Skeletal muscle cell (primary cell): ENCODE data around the gene DBX1.
A peak's percentile ranks its signal among the peaks of the same experiment; 100 is the strongest.
"Not testable (repeated sequence)": the region's sequence is repeated elsewhere in the genome, so short reads cannot be mapped to it uniquely, and the experiment has no call there.

ENCODE experiments used
- DNase-seq: peaks from one replicate; pipeline ENCODE4 v3.0.0-alpha.2; 2010; ENCODE audit warnings: low read depth
- H3K4me3 ChIP-seq: 2 replicates; pipeline ENCODE4 v1.5.1; 2011; ENCODE audit warnings: low read depth, mild to moderate bottlenecking, control low read depth, low read length, moderate library complexity

Gene DBX1

GRCh38 chr11:20160425-20161229, at the start of gene DBX1:
DBX1 (minus strand) TSS chr11:20160475; CDS start chr11:20160324, 151 bp downstream.
- no peak within 1 kb of the TSS for H3K4me3 ChIP-seq

GRCh38 chr11:20208622-20209111, 48.4 kb upstream of the DBX1 start:
- DNase-seq, result no peak
- H3K4me3 ChIP-seq, result no peak overlapping the region

More at GRCh38 chr11:20160425-20161229, at the start of gene DBX1:
- DNase-seq, result no peak

DNA sequence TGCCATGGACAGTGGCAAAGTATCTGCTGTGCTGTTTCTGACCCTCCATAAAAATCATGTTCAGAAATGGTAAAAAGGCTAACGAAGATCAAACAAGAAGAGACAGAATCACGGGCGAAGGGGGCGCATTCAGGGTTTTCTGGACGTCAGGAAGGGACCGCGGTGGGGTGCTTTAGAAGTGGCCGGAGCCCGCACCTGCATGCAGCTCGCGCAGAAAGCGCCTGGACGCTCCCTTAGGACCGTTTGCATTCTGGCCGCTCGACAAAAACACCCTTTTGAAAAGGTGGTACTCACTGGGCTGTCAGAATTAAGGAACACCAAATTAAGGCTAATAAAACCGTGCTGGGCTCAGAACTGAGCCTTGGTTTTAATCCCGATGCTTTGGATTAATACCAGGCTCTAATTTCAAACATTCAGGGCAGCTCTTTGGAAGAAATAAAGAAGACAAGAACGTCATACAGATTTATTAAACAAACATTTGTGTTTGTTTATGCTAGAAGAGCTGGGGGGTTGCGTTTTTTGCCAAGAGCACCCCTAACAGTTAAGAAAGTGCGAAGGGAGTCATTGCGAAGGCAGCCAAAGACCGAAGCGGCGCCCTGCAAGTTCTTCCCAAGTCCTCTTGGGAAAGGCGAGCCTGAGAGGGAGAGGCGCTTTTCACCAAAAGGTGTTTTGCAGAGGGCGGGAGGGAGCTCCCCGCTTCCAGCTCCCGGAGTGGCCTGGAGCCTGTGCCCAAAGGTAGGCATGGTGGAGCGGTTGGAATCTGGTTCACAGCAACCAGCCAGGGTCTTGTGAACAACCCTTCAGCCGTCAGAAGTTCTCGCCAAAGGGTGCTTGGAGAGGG, 47.7 kb upstream of the DBX1 start:
- no peak for DNase-seq

DNA sequence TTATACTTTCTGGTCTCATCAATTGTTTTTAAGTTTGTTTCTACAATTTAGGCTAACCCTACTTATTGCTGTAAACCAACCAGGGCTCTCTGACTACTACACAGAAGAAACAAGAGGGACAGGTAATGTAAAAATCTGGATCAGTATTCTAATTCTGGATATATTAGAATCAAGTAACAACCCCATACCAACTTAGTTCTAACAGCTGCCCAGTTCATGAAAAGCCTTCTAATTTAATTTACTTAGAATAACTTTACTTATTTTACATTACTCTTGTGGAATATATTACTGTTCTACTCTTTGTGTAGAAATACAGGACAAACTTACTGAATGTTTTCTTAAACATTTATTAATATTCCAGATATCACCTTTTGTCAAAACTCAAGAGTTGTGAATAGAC, 45.5 kb upstream of the DBX1 start:
- no peak overlapping the region for H3K4me3 ChIP-seq

More for the DNA sequence above, 47.7 kb upstream of the DBX1 start:
- H3K4me3 ChIP-seq, result no peak overlapping the region

DNA sequence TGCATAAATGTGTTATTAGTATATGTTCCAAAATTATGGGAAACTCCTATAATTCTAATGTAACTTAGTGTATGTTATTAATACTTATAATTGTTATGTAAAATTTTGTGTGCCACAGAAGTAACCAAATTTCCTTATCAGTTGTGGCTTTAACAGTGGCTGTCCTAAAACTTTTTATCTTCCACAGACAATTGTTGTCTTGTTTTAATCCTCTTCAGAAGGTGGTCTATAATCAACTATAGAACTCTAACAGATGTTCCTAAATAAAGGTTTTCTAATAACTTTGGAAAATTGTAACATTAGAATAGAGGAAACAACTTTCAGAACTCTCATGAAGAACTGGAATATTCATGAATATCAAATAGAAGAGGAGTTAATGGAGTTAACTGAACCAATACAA, 44.4 kb upstream of the DBX1 start:
- no peak for DNase-seq
- no peak overlapping the region for H3K4me3 ChIP-seq

More for the DNA sequence above, 45.5 kb upstream of the DBX1 start:
- DNase-seq, result no peak

- no peak for DNase-seq
- H3K4me3 ChIP-seq, result no peak overlapping the region
Measured at GRCh38 chr11:20203831-20204230, 43.6 kb upstream of the DBX1 start.

DNA sequence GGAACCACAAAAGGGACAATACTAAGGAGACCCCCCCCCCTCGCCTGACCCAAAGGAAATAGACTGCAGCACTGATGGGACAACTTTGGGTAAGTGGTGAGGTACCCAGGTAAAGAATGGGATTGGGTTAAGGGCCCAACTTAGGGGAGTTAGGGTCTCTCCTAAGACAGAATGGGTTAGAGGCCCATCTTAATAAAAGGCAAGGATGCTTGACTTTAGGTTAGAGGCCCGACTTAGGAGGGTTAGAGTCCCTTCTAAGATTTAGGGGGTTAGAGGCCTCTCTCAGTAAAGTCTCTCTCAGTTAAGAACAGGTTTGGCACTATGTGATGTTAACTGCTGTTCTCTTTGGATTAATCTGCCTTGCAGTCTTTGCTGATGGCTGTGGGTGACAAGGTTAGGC, 41.0 kb upstream of the DBX1 start:
- no peak for DNase-seq
- H3K4me3 ChIP-seq, result no peak overlapping the region

DNA sequence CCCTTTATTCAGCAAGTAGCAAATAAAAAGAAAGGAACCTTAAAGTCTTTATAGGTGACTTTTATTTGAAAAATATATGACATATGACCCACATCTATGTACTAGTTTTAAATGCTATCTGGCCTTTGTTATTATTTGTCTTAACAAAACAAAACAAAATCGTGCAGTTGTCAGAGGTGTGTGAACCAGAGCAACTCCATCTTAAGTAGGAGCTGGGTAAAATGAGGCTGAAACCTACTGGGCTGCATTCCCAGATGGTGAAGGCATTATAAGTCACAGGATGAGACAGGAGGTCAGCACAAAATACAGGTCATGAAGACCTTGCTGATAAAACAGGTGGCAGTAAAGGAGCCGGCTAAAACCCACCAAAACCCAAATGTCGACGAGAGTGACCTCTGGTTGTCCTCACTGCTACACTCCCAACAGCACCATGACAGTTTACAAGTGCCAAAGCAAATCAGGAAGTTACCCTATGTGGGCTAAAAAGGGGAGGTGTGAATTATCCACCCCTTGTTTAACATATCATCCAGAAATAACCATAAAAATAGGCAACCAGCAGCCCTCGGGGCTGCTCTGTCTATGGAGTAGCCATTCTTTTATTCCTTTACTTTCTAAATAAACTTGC, 40.2 kb upstream of the DBX1 start:
- not testable (repeated sequence) for H3K4me3 ChIP-seq, DNase-seq

GRCh38 chr11:20197881-20198280, 37.6 kb upstream of the DBX1 start:
- H3K4me3 ChIP-seq, result no peak overlapping the region
- DNase-seq, result no peak

- DNase-seq, result no peak
- no peak overlapping the region for H3K4me3 ChIP-seq
Measured at GRCh38 chr11:20194470-20194869, 34.2 kb upstream of the DBX1 start.

DNA sequence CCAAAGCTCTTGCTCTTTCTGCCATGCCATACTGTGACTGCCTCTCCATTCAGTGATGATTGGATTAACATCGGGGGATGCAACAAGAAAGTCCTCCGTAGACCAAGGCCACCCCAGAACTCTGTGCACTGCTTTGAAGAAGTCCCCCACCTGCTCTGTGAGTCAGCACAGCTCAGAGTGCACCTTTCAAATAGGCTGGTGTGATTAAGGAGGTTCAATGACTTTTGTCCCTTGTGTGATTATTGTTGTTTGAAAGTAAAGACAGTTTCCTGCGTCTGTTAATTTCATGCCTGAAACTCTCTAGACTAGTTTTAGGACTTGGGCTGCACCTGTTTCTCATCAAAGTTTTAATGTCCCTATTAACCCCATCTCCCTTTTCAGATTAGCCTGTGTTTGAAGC, 33.0 kb upstream of the DBX1 start:
- no peak overlapping the region for H3K4me3 ChIP-seq
- DNase-seq, result no peak

GRCh38 chr11:20192641-20193040, 32.4 kb upstream of the DBX1 start:
- DNase-seq, result no peak
- H3K4me3 ChIP-seq, result no peak overlapping the region

- no peak for DNase-seq
- H3K4me3 ChIP-seq, result no peak overlapping the region
Measured at GRCh38 chr11:20192151-20192550, 31.9 kb upstream of the DBX1 start.

DNA sequence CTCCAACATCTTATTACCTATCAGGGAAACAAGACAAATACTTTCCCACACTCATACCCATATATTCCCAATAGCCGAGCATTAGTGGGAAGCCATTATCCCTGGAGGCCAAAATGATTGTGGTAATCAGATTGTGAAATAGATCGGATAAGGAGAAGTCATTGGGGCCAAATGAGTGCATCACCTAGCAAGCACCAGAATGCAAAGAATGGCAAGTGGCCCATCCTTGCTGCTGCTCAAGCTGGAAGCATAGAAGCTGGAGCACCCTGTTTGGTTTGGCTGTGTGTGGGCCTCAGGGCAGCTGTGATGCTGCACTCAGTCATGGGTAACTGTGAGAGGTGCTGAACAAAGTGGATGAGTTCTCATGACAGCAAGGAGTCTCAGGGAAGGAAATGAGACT, 18.7 kb upstream of the DBX1 start:
- DNase-seq, result no peak
- no peak overlapping the region for H3K4me3 ChIP-seq

GRCh38 chr11:20177136-20177535, 16.9 kb upstream of the DBX1 start:
- H3K4me3 ChIP-seq, result no peak overlapping the region
- DNase-seq, result no peak

DNA sequence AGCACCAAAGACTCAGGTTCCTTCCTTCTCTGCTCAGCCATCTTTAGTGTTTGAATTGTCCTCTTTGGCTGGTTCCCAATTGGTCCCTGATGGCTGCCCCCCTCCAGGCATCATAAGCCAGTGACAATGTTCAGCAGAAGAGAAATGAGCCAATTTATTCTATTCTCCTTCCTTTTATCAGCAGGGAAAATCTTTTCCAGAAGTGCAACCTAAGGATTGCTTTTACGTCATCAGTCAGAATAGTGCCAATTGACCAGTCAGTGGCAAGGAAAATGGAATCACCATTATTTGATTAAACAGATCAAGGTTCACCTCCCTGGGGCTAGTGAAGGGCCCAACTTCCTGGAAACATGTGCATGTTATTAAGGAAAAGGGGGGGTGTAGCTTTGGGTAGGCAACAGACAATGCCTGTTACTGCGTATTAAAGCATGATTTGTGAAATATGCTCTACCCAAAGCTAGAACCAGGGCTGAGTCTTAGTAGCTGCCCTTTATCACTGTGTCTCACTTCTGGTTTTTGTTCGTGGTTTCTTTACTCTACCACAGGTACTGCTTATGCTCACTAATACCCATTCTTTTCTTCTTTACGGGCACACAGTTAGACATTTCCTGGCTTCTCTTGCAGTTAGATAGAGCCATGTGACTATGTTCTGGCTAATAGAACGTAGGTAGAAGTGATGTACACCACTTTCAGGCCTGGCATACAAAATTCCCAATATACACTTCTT, 12.6 kb upstream of the DBX1 start:
- no peak for DNase-seq
- no peak overlapping the region for H3K4me3 ChIP-seq

DNA sequence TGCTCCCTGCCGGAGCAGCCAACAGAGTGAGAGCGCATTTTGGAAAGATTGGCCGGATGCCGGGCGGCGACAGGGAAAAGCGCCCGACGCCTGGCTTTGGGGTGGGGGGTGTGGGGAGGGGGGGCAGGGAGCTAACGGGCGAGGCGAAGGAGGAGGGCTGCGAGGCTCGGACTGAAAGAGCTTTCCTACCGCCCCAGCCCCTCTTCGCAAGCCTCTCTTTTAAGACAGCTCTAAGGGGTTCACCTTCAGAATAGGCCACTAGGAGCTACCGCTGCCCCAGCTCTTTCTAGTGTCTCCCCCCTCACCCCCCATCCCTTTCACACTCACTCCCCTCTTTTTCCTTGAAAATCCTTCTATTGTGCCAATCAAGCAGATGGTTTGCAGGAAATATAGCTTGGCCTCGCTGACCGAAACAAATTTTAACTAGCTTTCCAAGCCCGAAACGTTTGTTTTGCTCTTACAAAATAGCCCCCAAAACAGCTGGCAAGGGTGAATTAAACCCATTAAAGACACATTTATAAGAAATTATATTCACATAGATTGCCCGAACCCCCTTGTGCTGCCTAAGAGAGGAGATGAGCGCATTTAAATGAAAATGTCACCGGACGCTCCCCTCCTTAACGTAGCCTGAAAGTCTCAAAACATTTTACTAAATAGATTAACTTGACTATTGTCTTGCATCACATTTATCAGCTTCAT, 3.7 kb upstream of the DBX1 start:
- no peak for DNase-seq
- peak overlapping the region; percentile 37 for H3K4me3 ChIP-seq

GRCh38 chr11:20162824-20163782, 2.8 kb upstream of the DBX1 start:
- no peak for DNase-seq
- H3K4me3 ChIP-seq, result peak overlapping the region; percentile 37
